GM18519 (cell line): ENCODE data around the gene TCF7L2.

ENCODE experiments used
- ATAC-seq: cut with Tn5 transposase; IDR thresholded peaks from one replicate; pipeline ENCODE4 v1.9.1; 2021; ENCODE audit warnings: mild to moderate bottlenecking, moderate library complexity; ENCODE audit not compliant: unreplicated experiment, low FRiP score

TCF7L2 gene

DNA sequence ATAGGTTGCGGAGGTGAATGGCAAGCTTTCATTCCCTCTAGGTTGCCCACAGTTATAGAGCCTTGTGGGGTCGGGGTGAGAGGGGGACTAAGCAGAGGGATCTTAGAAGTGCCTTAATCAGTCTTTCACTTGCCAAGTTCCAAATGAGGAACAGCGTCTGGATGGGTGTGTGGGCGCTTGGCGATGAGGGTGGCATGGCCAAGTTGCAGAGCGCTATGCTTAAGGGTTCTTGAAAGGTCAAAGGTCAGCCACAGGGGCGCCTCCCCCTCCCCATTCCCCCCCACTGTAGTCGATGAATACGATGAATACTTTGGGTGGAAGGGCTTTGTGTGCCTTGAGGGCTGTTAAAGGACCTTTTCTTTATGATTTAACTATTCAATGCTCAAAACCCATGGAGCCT, 185.0 kb downstream of the TCF7L2 start:
- ATAC-seq, result no peak

DNA sequence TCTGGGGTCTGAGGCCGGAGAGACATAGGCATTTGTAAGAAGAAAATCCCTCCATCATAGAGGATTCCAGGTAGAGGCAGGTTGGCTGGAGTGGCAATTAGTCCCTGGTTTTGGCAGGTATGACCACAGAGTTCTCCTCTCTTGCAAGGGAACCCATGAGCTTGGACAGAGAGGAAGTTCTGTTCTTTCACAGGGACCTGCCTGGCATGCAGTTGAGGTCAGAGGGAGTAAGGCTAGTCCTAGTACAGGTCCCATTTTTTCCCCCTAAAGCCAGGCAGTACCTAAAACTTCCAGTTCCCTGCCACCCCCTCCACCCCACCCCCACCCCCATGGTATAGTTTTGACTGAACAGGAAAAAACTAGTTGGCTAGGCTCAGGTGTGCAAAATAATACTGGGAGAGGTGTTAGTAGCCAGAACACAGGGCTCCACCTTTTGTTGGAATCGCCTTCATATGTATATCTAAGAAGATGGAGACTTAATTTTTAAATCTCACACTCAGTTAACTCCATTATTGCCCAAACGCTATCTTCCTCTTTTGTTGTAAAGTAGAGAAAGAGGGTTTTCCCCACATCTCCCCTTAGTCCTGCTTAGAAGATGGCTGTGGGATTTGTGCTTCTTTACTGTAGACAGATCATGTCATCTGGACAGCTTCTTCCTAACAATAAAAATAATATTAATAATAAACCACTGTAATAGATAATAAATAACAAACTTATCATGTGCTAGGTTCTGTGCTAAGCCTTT, 188.1 kb downstream of the TCF7L2 start:
- ATAC-seq, result no peak

DNA sequence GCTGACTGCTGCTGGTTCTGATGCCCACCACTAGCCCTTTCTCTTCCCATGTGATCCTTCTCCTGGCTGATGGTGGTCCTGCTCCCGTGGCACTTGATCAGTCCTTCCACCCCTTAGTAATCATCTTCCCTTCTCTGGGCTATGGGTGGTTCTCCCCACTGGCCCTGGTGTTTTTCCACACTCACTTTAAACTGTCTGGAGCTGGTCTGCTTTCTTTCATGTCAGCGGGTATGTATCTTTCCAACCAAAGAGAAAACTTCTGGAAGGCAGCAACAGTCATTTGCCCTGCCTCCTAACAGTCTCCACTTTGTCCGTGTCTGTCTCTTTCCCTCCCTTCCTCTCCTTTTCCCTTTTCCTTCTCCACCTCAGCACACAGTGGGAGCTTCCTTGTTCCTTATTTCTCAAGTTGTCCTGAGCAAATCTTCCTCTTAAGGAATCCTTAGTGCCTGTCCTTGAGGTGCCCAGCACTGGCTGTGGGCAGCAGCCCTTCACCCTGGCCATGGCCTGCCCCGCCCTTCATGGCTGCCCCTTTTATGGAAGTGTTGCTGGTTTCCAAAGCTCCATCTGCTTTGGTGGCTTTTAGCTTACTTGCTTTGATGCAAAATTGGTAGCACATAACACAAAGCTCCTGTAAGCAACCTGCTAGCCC, 189.0 kb downstream of the TCF7L2 start:
- ATAC-seq, result no peak

DNA sequence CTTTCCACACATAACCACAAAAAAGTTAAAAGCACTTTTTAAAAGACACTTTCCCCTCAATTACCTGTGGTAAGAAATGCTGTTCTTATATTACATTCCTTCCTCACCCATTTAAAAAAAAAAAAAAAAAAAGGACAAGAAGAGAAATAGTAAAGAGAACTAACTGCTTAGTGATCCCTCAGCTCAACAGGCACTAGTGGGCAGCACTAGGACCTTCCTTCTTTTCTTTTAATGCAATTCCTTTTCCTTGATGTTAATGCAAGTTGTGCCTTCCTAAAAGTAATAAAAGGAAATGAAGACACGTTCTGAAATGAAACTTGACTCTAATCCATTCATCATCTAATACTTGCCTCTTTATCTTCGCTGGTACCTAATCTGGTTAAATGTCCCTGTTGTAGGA, 189.7 kb downstream of the TCF7L2 start:
- no peak for ATAC-seq

DNA sequence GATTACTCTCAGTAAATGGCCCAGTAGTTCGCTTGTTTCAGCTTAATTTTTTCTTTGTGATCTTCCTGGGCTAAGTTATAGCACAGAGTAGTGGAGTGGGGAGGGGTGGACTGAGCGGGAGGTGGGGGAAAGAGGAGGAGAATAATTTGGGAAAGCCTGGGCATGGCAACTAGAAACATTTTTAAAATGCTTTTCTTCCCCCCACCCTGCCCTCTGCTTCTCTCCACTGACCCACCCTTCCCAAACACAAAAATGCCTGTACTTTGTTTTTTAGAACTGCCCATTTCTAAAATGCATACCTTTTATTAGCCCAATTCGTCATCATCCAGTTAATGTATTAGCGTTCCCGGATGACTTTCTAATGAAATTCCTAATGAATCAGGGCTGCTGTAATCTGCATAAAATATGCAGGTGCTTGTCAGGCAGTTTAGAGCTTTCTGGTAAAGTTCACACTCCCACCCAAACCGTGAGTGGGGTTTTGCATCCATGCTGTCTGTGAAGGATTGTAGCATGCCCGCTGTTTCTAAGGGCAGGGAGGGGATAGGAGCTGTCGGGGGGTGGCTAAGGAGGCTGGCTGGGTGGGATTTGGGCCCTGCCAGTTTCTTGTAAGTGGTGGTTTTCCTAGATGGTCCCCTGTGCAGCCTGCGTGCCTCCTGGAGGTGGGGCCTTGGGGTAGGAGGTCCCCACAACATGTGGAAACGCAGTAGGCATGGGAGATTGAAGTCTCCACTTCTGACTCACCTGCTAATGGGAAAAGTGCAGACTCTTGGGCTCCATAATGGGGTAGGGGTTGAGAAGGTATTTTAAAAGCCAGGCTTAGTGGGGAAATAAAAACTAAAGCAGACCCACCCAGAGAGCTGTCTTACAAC, 190.3 kb downstream of the TCF7L2 start:
- no peak for ATAC-seq

DNA sequence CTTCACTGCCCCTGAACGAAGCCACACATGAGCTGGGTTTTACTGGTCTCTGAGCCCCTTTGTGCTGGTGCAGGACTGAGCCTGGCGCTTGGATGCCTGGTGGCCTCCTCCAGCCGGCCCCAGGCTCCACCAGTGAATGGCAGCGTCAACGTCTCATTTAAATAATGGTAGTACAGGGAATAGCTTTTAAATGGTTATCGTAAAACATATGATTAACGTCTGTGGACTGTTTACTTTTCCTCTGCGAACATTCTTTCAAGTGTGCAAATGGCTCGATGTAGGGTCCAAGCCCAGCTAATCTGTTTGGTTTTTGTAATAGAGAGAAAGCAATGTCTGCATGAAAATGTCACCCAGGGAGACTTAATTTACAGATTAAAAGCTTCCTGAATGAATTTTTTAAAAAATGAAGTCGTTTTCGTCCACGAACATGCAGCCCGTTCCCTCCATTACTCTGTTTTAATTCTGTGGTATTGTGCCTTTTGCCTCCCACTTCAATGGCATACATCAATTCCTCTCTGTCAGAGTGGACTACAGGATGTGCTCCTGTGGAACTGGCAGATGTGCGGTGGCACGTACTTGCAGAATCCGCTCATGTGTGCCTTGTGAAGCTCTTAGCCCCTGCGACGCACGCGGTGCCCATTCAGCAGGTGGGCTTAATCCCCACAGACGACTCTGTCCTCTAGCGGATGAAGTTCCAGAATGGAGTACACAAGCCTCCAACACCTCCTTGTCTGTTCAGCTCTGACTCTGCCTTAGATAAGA, 192.7 kb downstream of the TCF7L2 start:
- no peak for ATAC-seq

DNA sequence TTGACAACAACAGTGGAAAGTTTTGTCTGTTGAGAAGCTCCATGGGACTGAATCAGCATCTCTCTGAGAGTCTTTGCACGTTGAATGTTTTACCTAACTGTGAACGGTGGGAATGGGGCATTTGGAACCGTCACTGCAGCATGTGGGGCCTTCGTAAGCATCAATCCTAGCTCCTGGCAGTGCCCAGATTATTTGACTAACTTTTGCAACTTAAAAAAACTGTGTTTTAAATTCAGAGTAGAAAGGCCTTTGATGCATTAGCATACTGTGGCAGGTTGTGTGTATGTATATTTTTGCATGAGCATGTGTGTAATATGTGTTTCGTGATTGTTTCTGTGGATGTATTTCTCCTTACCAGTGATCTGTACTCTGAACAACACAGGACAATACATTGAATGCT, 194.5 kb downstream of the TCF7L2 start:
- no peak for ATAC-seq

DNA sequence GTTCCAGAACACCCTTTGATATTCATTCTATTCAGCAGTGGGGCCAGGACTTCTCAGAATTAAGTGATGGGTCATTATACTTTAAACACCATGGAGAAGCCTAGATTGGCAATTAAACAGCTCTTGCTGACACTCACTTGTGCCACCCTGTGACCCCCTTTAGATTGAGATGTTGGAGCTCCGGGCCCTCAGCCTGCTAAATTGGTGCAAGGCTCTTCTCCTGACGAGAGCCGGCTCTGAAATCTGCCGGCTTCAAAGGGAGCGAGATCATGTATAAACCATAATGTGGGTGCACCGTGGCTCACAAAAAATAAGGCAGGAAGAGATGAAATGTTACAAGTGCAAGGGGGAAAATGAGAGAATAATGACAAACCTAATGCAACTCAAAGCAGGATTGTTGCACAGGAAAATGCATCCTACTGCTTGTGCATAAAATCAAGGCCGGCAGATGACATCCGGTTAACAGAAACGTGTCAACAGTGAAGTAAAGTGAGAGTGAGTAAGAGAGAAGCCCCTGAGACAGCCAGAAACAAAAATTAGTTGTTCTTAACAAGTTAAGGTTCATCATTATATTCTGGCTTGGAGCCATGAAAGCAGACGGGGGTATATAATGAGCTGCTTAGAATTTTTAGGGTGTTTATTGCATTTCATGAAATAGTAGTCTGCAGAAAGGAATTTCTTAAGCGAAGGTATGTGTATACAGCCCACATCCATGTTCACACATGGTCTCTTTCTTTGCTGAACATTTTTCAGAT, 198.2 kb downstream of the TCF7L2 start:
- no peak for ATAC-seq

DNA sequence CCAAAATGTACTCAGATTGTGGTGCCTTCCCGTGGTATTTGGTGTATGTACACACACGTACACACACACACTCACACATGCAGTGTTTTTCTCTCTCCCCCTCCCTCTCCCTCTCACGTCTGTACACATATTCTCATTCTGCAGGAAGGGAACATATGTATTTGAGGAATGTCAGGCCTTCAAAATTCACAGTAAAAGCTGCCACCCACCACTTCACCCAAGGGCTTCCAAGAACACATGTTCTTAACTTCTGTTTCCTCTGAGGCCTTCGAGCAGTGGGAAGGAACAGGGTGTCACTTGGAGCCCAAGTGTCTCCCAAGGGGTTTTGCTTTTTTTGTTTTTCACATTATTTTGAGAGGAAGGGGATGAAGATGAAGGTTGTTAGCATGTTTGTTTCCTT, 198.9 kb downstream of the TCF7L2 start:
- no peak for ATAC-seq

DNA sequence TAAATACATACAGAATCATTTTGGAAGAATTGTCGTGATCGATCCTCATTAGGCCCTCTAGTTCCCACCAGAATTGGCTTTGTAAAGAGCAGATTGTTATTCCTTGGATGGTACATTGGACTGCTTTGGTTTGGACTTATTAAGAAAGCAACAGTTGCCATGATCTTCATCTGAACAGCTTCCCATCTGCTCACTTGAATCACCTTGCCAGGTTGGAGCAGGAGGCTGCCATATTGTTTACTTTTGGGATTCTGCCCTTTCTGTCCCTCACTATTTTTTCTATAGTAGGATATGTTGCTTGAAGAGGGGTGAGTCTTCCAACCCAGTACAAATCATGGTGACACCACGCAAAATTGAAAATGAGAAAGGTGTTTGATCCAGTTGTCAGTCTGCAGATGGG, 199.6 kb downstream of the TCF7L2 start:
- no peak for ATAC-seq

DNA sequence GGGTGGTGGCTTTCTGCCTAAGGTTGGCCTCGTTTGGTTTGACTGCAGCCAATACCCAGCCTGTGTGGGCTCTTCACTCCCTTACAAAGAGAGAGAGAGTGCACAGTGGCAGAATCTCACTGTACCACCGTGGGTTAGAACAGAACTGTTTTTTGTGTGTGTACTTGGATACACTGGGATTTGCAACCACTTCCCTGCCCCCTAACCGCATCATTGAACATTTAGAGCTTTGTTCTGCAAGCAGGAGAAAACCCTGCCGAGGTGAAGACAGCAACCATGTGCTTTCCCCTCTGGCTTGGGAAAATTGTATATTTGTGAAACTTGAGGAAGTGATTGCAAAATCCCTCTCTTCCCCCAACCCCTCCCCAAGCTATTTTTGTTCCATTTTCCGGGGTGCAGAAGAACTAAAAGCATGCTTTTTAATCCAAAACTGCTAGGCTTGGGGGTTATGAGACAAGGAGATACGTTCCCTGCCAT, 201.2 kb downstream of the TCF7L2 start:
- no peak for ATAC-seq

DNA sequence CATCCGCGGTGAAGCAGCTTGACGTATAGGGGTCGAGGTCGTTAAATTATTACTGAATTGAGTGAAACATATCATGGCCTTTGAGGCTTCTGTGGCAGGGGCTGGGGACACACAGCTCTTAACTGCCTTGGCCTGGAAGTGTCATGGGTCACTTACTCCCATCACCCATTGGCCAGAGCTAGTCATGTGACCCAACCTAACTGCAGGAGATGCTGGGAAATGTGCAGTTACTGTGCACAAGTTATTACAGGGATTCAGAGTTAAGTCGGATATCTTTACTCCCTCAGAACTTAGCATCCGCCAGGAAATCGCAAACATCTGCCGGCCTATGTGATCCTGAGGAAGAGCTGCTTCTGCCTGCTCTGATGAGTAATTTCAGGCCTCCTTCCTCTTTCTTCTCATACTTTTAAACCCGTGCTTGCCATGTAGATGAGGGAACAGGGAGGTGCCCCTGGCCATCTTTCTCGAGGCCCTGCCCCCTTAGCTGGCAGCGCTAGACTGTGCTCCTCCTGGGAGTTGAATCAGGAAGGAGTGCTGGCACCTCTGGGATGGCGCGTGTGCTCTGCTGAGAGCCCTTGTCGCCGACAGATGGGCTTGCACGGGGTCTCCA, 203.6 kb downstream of the TCF7L2 start:
- ATAC-seq, result no peak

DNA sequence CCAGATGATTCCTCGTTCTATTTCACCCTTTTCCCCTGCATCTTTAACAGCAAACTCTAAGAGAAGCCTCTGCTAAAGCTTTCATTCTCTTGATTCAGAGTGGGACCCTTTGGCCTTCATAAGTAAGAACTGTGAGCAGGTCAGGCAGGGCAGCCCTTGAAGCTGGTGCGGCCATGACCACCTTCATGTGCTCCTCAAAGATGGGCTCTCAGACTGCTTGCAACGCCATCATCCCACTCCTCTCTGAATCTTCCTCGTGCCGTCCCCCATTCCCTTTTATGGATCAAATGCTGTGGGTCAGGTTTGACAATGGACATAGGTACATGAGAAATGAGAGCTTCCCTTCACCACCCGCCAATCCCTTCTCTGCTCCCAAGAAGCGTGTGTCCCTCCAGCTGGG, 207.4 kb downstream of the TCF7L2 start:
- ATAC-seq, result no peak

DNA sequence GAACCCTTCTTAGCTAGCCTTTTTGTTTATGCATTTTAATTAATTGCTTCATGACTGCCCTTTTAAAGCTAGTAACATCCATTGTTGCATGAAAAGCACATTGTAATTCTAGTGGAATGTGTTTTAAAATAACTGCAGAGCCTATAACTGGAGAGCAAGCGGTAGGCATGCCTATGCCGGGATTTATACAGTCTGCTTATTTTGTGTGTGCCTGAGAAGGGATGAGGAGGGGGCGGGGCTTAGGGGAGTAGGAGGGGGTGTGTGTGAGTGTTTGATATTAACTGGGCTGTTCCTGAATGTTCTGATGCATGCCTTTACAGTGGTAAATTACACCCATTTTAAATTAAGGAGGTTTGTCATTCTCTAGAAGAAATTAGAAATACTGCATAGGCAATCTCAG, 208.1 kb downstream of the TCF7L2 start:
- ATAC-seq, result no peak

DNA sequence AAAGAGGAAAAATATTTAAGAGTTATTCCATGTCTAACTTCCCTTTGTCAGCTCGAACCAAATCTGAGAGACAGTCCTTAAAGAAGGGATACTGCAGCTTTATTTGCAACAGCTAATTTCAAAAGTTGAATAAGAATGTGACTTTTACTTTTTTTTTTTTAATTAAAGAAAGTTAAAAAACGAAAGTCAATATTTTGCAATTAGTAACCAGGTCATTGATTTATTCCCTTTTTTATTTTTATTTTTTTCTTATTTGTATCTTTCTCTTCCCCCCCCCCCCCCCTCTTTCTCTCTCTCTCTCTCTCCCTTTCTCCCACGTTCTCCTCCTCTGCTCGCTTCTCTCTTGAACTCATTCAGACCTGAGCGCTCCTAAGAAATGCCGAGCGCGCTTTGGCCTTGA, 209.5 kb downstream of the TCF7L2 start:
- no peak for ATAC-seq

DNA sequence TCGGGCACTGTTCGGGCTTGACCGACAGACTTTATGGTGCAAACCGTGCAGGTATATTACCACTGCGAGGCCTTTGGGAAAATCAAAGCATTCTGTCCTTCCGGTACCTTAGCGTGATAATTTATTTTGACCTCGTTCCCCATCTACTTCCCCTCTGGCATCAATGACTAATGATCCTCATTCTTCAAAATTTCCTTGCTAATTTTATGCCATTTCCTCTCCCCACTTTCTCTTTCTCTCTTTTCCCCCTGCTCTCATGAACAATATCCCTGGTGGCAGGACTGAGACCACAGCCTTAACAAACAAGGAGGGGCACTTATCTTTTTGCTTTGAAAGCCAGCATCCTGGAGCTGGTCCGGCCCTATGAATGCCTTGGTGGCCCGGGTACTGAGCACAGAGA, 210.6 kb downstream of the TCF7L2 start:
- no peak for ATAC-seq

DNA sequence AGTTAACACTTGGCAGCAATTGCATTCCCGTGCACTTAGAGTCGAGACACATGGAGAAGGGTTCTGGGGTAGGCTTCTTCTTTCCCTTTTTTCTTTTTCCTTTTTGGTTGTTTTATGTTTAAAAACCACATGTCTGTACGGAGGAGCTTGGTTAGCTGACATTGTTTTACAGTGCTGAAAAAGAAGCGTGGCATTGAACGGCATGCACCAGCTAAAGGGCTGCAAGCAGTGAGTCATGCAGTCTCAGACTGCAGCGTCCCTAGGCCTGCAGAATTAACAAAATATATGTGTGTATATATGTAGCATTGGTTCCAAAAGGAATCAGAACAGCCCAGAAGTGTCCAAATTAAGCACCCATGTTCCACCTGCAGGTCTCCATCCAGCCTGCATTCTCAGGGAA, 211.0 kb downstream of the TCF7L2 start:
- no peak for ATAC-seq

DNA sequence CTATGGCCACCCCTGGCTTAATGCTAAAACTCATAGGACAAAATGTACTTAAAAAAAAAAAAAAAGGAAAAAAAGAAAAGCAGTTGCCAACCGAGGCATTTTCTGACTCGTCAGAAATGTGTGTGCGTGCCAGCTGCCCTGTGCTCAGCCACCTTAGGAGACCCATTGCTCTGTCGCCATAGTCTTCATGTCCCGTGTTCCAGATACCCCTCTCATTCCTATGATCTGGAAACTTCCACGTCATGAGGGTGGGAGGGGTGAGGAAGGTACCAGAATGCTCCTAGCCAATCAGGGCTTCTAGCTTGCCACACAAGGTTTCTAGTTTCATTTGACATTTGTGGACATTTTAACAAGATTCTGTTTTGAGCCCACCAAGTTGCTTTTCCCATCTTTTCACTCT, 212.9 kb downstream of the TCF7L2 start:
- no peak for ATAC-seq

DNA sequence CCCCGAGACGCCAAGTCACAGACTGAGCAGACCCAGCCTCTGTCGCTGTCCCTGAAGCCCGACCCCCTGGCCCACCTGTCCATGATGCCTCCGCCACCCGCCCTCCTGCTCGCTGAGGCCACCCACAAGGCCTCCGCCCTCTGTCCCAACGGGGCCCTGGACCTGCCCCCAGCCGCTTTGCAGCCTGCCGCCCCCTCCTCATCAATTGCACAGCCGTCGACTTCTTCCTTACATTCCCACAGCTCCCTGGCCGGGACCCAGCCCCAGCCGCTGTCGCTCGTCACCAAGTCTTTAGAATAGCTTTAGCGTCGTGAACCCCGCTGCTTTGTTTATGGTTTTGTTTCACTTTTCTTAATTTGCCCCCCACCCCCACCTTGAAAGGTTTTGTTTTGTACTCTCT, 215.6 kb downstream of the TCF7L2 start:
- ATAC-seq, result no peak

DNA sequence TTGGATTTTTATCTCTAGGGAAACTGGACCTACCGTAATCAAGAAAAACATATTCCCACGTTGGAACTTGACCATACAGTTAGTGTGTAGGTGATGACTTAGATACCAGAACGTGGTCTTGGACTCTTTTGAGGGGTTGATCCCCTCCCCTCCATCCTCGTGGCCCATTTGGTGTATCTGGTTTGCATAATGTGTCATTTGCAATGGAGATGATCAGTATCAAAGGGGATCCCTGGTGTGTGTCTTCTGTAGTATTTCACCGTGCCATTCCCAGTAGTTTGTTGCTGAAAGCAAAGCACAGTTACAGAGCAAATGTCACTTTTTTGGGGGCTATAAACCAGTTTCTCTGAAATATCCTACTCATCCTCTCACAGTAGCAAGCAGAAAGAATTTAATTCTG, 217.7 kb downstream of the TCF7L2 start:
- ATAC-seq, result no peak
